SK-MEL-5 (cell line): ENCODE measurements around the gene LRRIQ1. TPM values are rescaled to one million over a fixed set of nuclear protein-coding genes. Genes with fewer than 3 reads are reported as not detected.

Source experiments
- total RNA-seq: library from RNA; depleted of rRNA; stranded (reverse); fragments of >200 nt; shearing (Covaris generic); gene quantifications from 2 replicates; pipeline ENCODE4 v1.2.3, GENCODE V29; 2014; rRNA removed

LRRIQ1 gene
- total RNA-seq, 1 experiment from 2014 or later, result 0.95 TPM

Other genes with a start within 250 kb of the LRRIQ1 start
- 101 and 103 TPM in 2 replicates for gene SLC6A15, start 123.6 kb upstream of the LRRIQ1 start, total RNA-seq
- 0.48 and 0.69 TPM in 2 replicates for gene TSPAN19, start 74 bp upstream of the LRRIQ1 start, total RNA-seq
- gene ALX1, start 243.9 kb downstream of the LRRIQ1 start, total RNA-seq, result 40.8 and 41.7 TPM in 2 replicates